T-helper 1 cell (primary cell): ENCODE results near the gene ALPG.
"Not testable (repeated sequence)": the region's sequence is repeated elsewhere in the genome, so short reads cannot be mapped to it uniquely, and the experiment has no call there.

Experiments
- DNase-seq, 5 donors: peaks; one replicate each; pipeline ENCODE4 v3.0.0-alpha.2; 2012 to 2020
- total RNA-seq, 4 donors: gene quantifications; one replicate each; lab custom pipeline; 2026; lab: John Stamatoyannopoulos, UW

The ALPG gene
- 0 reads per million in 4 donors for total RNA-seq

DNA sequence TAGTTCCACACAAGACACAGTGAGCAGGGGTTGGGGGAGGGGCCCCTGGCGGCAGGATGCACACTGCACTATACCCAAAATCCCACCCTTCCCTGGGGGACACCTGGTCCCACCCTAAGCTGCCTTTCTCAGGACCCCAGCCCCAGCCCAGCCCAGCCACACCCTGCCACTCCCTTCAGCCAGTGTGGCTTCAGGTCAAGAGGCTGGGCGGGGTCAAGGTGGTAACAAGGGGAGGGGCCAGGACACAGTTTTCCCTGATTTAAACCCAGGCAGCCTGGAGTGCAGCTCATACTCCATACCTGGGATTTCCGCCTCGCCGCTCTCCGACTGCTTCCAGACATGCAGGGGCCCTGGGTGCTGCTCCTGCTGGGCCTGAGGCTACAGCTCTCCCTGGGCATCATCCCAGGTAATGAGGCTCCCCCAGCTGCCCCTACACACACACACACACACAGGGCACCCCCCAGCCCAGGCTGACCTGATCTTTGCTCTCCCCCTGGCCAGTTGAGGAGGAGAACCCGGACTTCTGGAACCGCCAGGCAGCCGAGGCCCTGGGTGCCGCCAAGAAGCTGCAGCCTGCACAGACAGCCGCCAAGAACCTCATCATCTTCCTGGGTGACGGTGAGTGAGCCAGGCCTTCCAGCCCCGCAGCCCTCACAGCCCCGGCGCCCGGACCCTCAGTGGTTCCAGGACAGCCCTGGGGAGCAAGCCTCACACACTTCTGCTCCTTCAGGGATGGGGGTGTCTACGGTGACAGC is at the start of gene ALPG:
TSS of gene ALPG (plus strand) at position 289 of the 755 bp plus-strand sequence. CDS start at position 340, 51 bp downstream.
- no peak for DNase-seq

DNA sequence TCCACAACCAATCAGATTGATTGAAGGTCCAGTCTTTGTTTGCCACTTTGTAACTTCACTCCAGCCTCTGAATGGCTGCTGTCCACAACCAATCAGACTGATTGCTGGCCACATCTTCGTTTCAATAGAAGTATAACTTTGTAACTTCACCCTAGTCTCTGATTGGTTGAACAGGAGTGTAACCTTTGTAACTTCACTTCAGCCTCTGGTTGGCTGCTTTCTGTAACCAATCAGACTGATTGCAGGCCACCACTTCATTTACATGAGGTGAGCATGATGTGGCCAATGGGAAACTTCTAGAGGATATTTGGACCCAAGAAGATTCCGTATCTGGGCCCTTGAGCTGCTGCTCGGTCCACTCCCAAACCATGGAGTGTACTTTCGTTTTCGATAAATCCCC is 45.0 kb upstream of the ALPG start:
- DNase-seq: no peak

DNA sequence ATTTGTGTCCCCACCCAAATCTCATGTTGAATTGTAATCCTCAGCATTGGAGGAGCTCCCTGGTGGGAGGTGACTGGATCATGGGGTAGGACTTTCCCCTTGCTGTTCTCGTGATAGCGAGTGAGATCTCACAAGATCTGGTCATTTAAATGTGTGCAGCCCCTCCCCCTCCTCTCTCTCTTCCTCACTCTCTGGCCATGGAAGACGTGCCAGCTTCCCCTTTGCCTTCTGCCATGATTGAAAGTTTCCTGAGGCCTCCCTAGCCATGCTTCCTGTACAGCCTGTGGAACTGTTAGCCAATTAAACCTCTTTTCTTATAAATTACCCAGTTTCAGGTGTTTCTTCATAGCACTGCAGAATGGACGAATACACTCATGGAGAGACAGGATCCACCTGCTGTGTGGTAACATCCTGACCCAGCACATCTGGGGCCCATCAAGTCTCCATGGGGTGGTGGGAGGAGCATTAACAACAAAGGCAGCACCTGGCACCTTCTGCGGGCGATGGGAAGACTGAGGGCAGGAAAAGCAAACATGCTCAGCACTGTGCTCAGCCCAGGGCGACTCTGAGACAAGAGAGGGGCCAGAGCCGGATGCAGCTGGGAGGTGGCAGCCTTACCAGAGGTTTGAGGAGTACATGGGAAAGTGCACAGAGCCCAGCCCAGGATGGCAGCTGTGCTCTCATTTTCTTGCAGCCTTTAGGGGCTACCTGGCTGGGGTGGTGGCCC is 44.3 kb upstream of the ALPG start:
- DNase-seq: no peak

DNA sequence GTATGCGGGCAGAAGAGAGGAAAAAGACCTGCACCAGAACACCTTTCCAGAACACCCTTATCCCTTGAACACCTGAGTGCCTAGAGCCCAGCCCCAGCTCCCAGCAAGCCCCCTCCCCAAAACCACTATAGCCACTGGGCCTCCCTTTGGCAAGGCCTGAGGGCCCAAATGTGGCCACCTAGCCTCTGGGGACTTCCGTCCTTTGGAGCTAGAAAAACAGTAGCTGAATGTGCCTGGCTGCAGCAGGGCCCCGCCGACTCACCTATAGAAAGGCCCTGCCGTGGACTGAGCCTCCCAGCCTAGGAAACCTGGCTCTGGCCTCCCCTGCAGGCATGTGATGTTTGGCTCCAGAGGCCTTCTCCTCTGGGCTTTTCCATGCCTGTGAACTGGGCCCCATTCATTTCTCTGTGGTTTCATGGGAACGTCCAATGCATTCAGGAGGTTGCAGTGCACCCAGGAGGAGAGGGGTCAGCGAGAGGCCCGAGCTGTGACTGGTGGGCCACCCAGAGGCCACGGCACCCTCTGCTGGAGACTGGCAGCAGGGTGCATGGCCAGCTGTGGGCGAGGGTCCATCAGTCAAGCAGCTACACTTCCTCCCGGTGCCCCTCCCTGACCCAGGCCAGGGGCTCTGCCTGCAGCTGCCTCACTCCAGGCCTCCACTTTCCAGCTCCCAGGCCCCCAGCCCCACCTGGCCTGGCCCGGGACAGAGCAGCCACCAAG is 43.4 kb upstream of the ALPG start:
- not testable (repeated sequence) for DNase-seq

DNA sequence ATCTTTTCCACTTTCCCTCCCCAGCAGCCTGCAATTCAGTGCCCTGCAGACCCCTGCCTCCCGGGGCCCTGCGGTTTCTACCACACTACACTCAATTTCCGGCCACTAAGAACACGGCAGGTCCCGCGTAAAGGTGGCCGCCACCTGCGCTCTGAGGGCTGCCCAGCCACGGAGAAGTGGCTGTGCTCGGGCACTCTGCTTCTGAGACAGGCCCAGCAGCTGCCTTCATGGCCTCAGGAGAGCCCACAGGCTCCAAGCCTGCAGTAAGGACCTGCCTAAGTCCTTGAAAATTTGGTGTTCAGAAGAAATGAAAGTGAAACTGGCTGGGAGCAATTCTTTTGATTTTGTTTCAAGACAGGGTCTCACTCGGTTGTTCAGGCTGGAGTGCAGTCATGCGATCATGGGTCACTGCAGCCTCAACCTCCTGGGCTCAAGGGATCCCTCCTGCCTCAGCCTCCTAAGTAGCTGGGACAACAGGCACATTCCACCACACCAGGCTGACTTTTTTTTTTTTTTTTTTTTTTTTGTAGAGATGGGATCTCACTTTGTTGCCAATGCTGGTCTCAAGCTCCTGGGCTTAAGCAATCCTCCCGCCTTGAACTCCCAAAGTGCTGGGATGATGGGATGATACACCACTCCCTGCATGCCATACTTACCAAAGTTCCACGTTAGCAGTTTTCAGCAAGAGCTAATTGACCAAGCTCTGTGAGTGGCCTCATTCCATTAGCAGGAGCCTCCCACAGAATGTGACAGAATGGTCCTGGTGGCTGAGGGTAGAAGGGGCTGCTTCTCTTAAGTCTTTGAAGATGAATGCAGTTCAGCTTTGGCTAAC is 42.6 kb upstream of the ALPG start:
- peak in 1 of 5 donors; percentile 53 for DNase-seq

DNA sequence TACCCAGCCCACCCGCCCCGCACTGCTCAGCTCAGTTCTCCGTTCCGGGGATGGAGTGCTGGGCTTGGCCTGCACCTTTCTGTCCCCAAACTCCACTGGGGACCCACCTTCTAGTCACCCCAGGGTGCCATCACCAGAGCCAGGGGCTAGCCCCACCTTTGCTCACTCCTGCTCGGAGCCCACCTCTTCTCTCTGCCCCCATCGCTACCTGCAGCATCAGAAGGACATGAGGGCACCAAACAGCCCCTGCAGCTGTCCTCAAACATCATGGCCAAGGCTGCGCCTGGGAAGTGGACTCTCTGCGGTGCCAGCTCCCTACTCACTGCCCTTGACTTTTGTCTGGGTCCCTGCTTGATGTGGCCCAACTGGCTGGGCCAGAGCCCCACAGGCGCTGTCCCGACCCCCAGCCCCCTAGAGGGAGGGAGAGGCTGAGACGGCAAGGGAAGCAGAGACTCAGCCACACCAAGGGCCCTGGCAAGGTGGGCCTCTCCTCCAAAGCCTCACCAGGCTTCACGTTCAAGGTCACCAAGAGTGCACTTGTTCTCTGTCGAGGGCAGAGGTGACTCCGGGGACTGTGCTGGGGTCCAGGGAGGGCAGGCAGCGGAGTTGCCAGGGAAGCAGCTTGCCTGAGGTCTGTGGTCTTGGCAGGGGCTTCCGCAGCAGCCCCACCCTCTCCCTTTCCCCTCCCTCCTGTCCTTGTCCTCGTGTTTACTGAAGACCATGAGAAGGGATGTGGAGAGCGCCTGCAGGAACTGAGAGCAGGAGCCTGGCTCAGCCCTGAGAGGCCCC is 41.6 kb upstream of the ALPG start:
- DNase-seq: not testable (repeated sequence)

DNA sequence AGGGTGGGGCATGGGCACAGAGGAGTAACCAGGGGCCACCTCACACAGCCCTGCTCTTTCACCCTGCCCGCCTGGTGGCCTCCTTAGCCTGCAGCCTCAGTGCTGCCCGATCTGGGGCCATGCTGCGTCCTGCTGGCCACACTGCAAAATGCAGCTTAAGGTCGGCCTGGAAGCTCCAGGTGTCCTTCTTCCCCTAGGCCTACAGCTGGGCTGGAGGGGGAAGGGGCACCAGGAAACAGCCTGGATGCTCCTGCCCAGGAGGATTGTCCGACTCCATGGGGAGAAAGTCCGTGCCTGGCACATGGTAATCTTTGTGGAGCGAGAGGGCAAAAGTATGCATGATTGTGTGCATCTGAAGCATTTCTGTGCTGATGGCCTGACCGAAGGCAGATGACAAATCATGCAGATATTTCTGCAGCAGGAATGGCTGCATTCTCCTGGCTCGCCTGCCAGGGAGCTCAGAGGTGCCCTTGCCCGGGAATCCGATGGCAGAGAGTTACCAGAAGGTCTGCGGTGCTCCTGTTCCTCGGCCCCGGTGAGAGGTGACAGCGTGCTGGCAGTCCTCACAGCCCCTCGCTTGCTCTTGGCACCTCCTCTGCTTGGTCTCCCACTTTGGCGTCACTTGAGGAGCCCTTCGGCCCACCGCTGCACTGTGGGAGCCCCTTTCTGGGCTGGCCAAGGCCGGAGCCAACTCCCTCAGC is 40.9 kb upstream of the ALPG start:
- peak in 1 of 5 donors; percentile 20 for DNase-seq

DNA sequence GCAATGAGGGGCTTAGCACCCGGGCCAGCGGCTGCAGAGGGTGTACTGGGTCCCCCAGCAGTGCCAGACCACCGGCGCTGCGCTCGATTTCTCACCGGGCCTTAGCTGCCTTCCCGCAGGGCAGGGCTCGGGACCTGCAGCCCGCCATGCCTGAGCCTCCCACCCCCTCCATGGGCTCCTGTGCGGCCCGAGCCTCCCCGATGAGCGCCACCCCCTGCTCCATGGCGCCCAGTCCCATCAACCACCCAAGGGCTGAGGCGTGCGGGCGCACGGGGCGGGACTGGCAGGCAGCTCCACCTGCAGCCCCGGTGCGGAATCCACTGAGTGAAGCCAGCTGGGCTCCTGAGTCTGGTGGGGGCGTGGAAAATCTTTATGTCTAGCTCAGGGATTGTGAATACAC is 40.2 kb upstream of the ALPG start:
- not testable (repeated sequence) for DNase-seq

DNA sequence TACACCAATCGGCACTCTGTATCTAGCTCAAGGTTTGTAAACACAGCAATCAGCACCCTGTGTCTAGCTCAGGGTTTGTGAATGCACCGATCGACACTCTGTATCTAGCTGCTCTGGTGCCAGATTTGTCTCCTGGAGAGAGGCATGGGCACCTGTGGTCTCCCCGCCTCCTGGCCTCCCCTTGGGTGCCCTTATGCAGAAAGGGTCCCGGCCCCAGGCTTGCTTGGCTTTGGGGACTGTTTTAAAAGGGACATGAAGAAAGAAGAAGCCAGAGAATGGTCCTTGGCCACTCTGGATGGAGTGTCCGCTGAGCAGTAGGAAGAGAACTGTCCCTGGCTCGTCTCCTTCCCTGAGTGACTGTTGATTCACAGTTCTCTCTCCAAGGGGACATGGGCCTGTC is 39.6 kb upstream of the ALPG start:
- DNase-seq: no peak

DNA sequence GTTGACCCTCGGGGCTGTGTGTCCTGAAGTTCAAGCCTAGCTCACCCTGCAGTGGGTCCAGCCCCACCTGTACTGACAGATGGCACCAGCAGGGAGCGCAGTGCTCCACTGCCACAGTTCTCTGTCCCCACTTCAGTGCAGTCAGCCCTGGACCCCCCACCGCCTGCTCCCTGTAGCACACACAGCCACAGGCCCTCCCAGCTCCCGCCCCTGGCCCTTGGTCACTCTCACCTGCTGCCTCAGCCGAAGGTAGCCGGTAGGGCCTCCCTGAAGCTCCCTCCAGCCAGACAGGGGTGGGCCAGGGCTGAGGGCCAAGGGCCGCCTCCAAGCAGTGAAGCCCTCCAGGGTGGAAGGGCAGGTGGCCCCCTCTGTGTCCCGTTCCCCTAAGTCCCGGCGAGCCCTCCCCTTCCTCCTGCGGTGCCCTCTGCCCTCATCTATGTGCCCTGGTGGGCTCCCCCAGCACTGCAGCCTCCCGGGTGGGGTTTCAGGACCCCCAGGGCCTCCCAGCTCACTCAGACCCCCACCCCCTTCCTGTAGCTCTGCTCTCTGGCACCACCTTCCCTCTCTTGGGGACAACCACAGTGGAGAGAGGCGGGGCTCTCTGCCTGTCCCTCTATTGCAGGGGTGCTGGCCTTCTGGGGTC is 38.9 kb upstream of the ALPG start:
- no peak for DNase-seq

DNA sequence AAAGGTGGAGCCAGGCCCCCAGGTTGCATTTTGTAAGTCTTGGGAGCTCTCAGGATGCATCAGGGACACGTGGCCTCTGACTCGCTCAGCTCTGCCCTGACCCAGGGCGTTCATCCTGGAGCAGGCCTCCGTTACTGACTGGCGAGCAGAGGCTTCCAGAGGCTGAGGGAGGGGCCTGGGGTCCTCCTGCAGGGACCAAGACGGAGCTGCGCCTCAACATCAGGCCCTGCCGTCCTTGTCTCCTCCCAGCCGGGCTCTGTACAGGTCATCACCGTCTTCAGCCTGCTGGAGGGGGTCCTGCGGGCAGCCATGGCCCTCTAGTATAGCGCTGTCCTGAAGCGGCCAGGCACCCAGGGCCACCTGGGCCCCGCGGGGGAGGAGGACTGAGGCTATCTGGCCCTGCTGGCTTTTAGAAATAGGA is 38.3 kb upstream of the ALPG start:
- no peak for DNase-seq

DNA sequence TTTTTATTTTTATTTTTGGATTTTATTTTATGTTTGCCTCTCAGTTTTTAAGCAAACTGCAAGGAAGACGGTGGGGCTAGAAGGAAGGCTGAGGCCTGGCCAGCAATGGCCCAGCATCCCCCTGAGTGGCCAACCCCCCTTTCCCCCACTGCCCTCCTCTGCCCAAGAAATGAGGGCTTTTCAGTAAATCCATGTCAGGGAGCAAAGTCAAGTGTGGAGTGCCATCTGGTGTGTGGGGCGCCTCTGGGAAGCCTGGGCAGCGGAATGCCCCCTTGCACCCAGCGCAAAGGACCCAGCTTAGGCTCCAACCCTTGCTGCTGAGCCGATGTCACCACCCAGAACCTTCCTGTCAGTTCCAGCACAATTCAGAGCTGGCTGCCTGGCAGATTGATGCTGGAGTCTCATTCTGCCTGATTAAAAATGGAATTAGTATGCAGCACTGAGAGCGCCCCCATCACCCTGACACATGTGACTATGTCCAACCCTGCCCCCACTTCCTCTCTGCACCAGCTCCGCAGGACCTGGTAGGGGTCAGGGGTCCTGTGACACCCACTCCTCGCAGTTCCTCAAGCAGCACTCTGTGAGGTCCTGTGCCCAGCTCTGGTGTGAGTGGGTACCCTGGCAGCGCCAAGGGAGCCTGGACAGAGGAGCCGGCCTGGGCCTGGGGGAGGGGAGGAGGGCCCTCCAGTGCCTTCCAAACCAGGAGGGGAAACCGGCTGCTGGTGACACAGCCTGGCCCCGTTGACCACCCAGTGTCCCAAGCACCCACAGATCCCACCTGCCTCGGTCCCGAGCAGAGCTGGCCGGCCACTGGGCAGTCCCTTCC is 37.3 kb upstream of the ALPG start:
- DNase-seq: no peak

DNA sequence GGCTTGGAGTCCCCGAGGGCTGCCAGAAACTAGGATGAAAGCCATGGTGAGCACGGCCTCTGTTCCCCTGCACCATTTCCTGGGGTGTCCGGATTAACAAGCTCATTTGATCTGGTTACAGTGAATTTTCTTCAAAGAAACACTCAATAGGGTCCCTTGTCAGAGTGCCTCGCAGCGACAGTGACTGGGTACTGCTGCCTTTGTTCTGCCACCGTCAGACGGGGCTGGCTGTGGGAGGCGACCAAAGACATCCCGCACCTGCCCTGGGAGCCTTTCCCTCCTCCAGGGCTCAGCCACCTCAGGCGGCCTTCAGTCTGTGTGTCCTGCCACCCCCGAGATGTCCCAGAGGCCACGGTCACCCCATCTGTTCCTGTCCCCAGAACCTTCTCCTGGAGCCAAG is 36.6 kb upstream of the ALPG start:
- not testable (repeated sequence) for DNase-seq

DNA sequence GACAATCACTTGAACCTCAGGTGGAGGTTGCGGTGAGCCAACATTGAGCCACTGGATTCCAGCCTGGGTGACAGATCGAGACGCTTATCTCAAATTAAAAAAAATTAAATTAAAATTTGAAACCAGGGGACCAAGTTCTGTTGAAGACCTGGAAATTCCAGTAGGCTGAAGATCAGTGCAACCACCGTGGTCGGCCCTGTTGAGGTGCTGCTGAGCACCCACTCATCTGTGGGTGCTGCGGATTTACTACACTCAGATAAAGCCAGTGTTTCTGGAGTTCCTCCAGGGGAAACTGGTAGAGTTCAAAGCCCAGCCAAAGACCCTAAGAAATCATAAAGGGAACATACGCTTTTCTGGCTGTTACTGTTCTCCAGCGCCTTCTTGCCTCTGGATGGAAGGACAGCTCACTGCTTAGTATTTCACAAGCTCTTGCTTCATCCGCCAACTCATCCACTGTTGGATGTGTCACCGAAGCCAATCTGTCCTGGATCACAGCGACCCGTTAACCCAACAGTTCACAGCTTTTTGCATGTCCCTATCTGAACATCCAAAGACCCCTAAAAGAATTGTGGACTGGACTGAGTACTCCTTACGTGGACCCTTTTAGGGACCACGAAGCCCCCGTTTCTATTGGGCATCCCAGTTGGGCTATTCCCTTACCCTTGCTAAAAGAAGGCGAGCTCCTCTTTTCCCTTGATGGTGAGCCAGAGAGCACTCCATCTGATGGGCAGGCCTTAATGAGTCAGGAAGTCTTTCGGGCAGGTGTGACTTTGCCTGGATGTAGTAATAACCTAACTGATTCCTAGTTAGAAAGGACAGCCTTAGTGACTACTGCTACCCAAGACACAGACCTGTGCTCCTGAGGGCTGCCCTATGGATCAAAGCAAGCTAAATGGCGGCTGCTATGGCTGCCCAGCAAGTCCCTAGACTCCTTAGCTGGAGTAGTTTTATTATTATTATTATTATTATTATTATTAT is 34.1 kb upstream of the ALPG start:
- no peak for DNase-seq

DNA sequence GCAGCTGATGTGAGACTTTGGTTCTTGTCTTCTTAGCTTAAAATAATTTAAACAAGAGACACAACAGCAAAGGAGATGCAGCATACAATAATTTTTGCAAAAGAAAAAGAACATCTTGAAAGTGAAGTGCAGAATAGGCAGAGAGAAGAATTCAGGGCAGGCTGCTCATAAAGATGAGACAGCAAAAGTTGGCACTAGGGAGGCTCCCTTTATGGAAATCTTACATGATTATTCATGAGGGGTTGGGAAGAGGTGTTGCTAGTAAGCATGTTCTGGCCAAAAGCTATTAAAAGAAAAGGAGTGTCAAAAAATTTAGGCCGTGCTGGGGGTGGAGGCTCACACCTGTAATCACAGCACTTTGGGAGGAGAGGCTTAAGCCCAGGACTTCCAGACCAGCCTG is 32.3 kb upstream of the ALPG start:
- DNase-seq: no peak

DNA sequence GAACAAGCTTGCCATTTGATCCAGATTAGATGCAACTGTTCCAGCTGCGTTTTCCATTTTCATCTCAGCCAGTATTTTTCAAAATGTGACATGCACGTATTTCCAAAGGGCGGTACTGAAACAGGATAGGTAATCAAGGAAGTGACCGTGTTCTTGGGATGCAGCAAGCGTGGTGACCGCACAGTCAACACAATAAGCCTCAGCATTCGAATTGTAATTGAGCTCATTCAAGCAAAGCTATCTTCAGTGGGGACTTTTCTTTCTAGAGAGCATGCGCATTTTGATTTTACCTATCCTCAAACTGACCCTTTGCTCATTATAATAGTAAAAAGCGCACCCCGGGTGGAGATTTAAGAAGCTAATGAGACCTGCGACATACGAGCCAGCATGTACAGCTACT is 31.5 kb upstream of the ALPG start:
- no peak for DNase-seq

DNA sequence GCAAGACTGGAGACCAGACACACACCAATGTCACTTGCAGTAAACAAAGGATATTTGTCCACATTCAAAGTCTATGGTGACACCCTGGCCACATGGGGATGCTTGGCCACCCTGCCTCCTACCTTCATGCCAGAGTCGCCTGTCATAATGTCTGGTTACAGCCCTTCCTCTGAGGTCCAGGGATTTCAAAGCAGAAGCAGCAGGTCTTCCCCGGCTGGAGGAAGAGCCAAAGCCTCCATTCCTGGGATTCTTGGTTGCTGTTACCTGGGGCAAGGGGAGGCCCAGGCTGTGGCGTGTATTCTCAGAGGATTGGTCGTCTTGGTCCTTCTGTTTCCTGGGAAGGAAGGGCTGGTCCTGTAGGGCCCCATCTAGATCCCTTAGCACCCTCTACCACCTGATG is 30.4 kb upstream of the ALPG start:
- no peak for DNase-seq

DNA sequence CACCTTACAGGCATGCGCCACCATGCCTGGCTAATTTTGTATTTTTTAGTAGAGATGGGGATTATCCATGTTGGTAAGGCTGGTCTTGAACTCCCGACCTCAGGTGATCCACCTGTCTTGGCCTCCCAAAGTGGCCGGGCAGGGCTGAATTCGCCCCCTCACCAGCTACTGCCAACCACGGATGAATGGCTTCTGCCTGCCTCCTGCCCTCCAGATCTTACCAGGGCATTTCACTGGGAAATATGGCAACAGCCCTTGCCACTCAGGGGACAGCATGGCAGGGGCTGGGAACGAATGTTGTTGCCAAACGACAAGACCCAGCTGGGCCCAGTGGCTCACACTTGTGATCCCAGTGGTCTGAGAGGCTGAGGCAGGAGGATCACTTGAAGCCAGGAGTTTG is 29.9 kb upstream of the ALPG start:
- no peak for DNase-seq
